WERI-Rb-1 (cell line): ENCODE measurements around the gene ASTL.

Source experiments
- DNase-seq: peaks from one replicate; pipeline ENCODE4 v3.0.0-alpha.2; 2020
- H3K27ac ChIP-seq: fragments of 250-450 bp; sonication (Bioruptor Pico); 2 replicates; pipeline ENCODE4 v1.5.1; 2020; ENCODE audit warnings: mild to moderate bottlenecking, moderate library complexity
- H3K27me3 ChIP-seq: fragments of 250-450 bp; sonication (Bioruptor Pico); 2 replicates; pipeline ENCODE4 v1.5.1; 2021; ENCODE audit warnings: mild to moderate bottlenecking, low read depth, moderate library complexity; ENCODE audit not compliant: insufficient read depth, severe bottlenecking
- H3K36me3 ChIP-seq: fragments of 250-450 bp; sonication (Bioruptor Pico); 2 replicates; pipeline ENCODE4 v1.5.1; 2020; ENCODE audit warnings: mild to moderate bottlenecking, moderate library complexity
- H3K4me3 ChIP-seq: 2 replicates; pipeline ENCODE4 v1.5.1; 2011; ENCODE audit warnings: low read depth, mild to moderate bottlenecking, control low read depth, low read length
- H3K9me3 ChIP-seq: fragments of 250-450 bp; sonication (Bioruptor Pico); 2 replicates; pipeline ENCODE4 v1.5.1; 2021; ENCODE audit warnings: mild to moderate bottlenecking, moderate library complexity; ENCODE audit not compliant: severe bottlenecking
- CTCF ChIP-seq: IDR thresholded peaks from 2 replicates; pipeline ENCODE4 v1.5.1; 2011; ENCODE audit warnings: low read depth, mild to moderate bottlenecking, control low read depth, inconsistent platforms, low read length

ASTL gene

GRCh38 chr2:96115631-96116423 lies 22.5 kb downstream of the ASTL start:
- H3K27ac ChIP-seq = no peak overlapping the region
- no peak for DNase-seq
- no peaks in the 10 kb centered on the region for H3K36me3 ChIP-seq
- H3K9me3 ChIP-seq = no peaks in the 10 kb centered on the region
- H3K27me3 ChIP-seq = peaks cover 6% of the 10 kb centered on the region
- no peak overlapping the region for H3K4me3 ChIP-seq
- no peak for TF ChIP-seq CTCF

- DNase-seq = no peak
- Histone ChIP-seq H3K9me3 (no peaks in the 10 kb centered on the region), H3K27me3 (peaks cover 6% of the 10 kb centered on the region), H3K27ac (no peak overlapping the region), H3K4me3 (no peak overlapping the region), H3K36me3 (no peaks in the 10 kb centered on the region)
- TF ChIP-seq CTCF = no peak
Observed at GRCh38 chr2:96114903-96115581, 23.3 kb downstream of the ASTL start.

GRCh38 chr2:96114546-96114902 lies 23.8 kb downstream of the ASTL start:
- Histone ChIP-seq H3K36me3 (no peaks in the 10 kb centered on the region), H3K4me3 (no peak overlapping the region), H3K27ac (no peak overlapping the region), H3K9me3 (no peaks in the 10 kb centered on the region), H3K27me3 (peaks cover 6% of the 10 kb centered on the region)
- TF ChIP-seq CTCF = no peak
- no peak for DNase-seq

GRCh38 chr2:96113951-96114350 lies 24.4 kb downstream of the ASTL start:
- H3K27ac ChIP-seq = no peak overlapping the region
- TF ChIP-seq CTCF = no peak
- no peak overlapping the region for H3K4me3 ChIP-seq
- H3K36me3 ChIP-seq = no peaks in the 10 kb centered on the region
- no peaks in the 10 kb centered on the region for H3K9me3 ChIP-seq
- peaks cover 6% of the 10 kb centered on the region for H3K27me3 ChIP-seq
- DNase-seq = no peak

GRCh38 chr2:96113367-96113677 lies 25.0 kb downstream of the ASTL start:
- H3K36me3 ChIP-seq = no peaks in the 10 kb centered on the region
- peak; percentile 48 for TF ChIP-seq CTCF
- no peak overlapping the region for H3K4me3 ChIP-seq
- H3K27ac ChIP-seq = no peak overlapping the region
- peaks cover 6% of the 10 kb centered on the region for H3K27me3 ChIP-seq
- no peak for DNase-seq
- H3K9me3 ChIP-seq = no peaks in the 10 kb centered on the region
